OCI-M2 (cell line): ENCODE results near the gene PGR.

Experiments used
- DNase-seq: peaks from one replicate; lab custom pipeline; 2025; ENCODE audit not compliant: unreplicated experiment; lab: John Stamatoyannopoulos, UW

PGR gene

GRCh38 chr11:101010899-101011298 lies 118.7 kb downstream of the PGR start:
- no peak for DNase-seq

GRCh38 chr11:101009690-101010055 lies 119.9 kb downstream of the PGR start:
- DNase-seq = no peak

GRCh38 chr11:101008961-101009689 lies 120.5 kb downstream of the PGR start:
- DNase-seq = no peak

- DNase-seq = no peak
Measured at GRCh38 chr11:101003468-101003867, 126.1 kb downstream of the PGR start.

- DNase-seq = no peak
Measured at GRCh38 chr11:100999756-101000155, 129.9 kb downstream of the PGR start.

- DNase-seq = no peak
Measured at GRCh38 chr11:100994966-100995365, 134.6 kb downstream of the PGR start.

GRCh38 chr11:100991541-100991940 lies 138.1 kb downstream of the PGR start:
- no peak for DNase-seq

GRCh38 chr11:100990931-100991330 lies 138.7 kb downstream of the PGR start:
- no peak for DNase-seq

- no peak for DNase-seq
Measured at GRCh38 chr11:100984668-100985067, 144.9 kb downstream of the PGR start.

- no peak for DNase-seq
Measured at GRCh38 chr11:100981196-100981824, 148.3 kb downstream of the PGR start.

GRCh38 chr11:100980156-100980555 lies 149.5 kb downstream of the PGR start:
- no peak for DNase-seq
